NCI-H2107 treated with DMSO at 0.1 percent for 48 hours (cell line): Measurements from ENCODE around the gene RREB1.

ENCODE experiments used
- DNase-seq: peaks from one replicate; lab custom pipeline; 2025; ENCODE audit not compliant: unreplicated experiment; lab: John Stamatoyannopoulos, UW

RREB1 gene, protein sequence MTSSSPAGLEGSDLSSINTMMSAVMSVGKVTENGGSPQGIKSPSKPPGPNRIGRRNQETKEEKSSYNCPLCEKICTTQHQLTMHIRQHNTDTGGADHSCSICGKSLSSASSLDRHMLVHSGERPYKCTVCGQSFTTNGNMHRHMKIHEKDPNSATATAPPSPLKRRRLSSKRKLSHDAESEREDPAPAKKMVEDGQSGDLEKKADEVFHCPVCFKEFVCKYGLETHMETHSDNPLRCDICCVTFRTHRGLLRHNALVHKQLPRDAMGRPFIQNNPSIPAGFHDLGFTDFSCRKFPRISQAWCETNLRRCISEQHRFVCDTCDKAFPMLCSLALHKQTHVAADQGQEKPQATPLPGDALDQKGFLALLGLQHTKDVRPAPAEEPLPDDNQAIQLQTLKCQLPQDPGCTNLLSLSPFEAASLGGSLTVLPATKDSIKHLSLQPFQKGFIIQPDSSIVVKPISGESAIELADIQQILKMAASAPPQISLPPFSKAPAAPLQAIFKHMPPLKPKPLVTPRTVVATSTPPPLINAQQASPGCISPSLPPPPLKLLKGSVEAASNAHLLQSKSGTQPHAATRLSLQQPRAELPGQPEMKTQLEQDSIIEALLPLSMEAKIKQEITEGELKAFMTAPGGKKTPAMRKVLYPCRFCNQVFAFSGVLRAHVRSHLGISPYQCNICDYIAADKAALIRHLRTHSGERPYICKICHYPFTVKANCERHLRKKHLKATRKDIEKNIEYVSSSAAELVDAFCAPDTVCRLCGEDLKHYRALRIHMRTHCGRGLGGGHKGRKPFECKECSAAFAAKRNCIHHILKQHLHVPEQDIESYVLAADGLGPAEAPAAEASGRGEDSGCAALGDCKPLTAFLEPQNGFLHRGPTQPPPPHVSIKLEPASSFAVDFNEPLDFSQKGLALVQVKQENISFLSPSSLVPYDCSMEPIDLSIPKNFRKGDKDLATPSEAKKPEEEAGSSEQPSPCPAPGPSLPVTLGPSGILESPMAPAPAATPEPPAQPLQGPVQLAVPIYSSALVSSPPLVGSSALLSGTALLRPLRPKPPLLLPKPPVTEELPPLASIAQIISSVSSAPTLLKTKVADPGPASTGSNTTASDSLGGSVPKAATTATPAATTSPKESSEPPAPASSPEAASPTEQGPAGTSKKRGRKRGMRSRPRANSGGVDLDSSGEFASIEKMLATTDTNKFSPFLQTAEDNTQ (N-terminal part only)

DNA sequence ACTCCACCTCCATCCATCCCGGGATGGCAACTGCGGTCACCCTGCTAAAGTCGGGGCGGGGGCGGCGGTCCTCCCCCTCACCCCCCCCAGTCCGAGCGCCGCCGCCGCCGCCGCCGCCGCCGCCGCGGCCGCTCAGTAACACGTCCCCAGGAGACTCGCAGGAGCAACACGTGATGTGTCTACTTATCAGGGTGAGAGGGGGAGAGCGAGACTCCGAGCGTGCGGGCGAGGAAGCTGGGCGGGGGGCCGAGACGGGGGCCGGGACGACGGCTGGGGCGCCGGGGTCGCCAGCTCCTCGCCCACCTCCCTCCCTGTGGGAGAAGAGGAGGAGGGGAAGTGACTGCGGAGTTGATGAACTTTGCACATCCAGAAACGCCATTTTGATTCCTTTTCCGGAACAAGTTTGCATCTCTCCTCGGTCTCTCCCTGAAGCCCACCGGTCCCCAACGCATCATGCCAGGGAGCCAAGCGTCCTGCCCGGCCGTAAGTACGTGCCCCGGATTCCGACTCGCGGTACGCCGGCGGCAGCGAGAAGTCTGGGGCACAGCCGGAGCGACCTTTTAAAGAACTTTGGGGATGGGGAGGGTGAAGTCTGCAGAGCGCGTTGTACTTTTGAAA lies at the start of gene RREB1:
RREB1 (plus strand) TSS at position 384 of the 618 bp plus-strand sequence. CDS start 73,951 bp downstream, outside the sequence.
- DNase-seq: no peak

DNA sequence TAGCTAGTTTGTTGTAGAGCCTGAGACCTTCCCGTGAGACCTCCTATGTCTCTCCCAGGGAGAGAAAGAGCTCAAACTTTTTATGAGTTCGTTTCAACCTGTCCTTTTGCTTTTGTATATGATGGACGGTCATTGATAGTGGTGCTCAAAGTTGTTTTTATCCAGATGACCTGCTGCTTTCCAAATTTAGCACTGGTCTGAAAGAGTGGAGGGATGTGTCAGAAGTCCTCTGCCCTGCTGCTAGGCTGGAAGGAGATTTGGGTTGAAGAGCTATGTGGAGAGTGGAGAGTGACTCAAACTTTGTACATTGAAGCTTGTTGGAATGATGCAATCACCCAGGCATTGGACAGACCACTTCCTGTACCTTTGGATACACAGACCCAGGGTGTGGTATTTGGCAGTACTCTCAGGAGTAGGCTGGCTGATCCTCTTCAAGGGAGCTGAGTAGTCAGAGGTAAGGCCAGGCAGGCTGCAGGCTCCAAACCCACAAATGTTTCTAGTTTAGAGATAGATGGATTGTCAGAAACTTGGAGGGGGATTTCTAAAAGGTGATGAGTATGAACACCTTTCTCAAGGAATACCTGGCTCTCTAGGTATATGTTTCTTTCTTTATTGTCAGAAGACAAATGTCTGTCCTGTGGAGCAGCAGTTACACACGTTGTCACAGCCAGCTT lies 49.4 kb upstream of the RREB1 start:
- no peak for DNase-seq

DNA sequence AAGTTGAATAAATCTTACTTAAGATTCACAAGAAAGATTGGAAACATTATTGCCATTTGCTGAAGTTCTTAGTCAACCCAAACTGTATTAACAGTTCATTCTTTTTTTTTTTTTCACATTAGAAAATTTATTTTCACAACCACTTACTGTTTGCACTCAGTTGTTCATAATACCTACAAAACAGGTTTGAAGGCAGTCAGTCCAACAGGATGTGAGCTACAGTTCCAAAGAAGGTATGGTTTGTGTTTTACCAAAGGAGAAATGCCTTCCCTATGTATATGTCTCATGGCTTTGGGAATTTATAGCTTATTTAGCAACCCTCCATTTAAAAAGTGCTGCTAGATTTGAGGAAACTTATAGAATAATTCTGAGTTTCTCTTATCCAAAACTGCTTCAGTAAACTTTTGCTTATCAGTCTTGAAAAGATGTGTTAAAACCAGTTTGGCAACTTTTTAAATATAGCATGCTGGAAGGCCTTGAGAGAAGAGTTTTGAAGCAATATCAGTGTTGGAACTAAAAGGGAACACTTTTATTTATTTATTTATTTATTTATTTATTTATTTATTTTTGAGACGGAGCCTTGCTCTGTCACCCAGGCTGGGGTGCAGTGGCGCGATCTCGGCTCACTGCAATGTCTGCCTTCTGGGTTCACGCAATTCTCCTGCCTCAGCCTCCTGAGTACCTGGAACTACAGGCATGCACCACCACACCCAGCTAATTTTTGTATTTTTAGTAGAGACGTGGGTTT lies 46.8 kb upstream of the RREB1 start:
- DNase-seq: no peak

DNA sequence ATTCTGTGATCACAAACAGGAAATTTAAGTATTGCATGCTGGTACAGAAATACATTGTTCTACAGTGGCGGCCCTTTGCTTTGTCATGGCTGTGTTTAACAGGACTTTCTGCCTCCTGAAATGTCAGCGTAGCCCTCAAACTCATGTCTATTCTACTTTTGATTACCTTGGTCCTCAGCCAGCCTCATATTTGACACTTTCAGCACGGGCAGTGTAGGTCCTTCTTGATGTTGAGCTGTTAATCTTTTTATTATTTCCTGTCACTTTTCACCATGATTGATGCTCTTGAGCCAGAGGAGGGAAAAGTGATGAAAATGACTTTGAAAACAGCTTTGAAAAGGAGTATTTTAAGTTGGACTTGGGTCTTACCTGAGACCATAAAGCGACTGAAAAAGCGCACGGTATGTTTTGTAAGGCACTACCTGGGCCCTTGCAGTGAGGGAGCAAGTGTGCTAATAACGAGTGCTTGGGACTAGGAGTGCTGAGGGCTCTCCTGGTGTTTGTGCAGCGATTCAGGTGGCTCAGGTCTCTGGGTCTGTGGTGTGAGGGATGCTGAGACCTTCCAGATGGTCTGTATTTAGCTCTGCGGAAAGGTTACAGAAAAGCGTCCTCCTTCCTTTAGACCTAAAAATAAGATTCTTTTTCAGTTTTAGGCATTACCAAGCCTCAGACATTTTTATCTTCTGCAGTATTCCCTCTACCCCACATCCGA lies 45.2 kb upstream of the RREB1 start:
- DNase-seq: no peak

DNA sequence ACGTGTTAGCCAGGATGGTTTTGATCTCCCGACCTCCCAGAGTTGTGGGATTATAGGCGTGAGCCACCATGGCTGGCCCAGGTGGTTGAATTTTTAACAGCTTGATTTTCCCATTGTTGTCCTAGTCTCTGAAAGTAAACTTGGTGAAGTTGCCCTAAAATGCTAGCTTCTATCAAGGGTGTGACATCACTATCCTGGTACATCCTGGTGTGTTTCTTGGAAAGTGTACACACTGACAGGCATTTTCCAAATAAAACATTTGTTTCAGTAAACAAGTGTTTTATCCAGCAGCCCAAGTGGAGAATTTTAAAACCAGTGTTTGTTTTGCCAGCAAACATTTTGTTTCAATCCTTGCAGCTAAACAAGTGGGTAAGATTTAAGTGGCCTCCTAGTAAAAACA lies 40.5 kb upstream of the RREB1 start:
- DNase-seq: no peak

GRCh38 chr6:7071405-7071804 lies 36.4 kb upstream of the RREB1 start:
- DNase-seq: no peak

- no peak for DNase-seq
Observed at GRCh38 chr6:7073082-7073820, 34.5 kb upstream of the RREB1 start.

DNA sequence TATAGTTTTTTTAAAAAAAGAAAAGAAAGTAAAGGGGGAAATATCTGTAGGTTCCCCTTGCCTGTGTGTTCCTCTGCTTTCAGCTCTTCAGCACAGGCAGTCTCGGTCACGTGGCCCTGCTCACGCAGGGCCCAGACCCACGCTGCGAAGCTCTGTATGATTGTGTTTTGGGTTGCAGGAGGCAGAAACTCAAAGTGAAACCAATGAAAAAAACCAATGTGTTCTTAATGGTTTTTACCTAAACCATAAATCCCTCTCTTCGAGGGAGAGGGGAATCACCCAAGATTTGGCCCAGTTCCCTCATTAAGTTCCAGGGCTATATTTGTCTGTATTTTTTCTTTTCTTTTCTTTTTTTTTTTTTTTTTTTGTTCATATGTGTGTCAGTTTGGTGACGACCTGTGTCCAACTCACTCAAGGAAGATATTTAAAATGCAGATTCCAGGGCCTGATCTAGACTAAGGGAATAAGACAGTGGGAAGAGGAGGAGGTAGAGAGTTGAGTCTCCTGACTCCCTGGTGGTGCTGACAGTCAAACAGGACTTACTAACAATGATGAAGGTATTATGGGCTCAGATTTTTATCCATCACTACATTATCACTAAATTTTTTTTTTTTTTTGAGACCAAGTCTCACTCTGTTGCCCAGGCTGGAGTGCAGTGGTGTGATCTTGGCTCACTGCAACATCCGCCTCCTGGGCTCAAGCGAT lies 33.8 kb upstream of the RREB1 start:
- DNase-seq: no peak

GRCh38 chr6:7074870-7075269 lies 32.9 kb upstream of the RREB1 start:
- no peak for DNase-seq

DNA sequence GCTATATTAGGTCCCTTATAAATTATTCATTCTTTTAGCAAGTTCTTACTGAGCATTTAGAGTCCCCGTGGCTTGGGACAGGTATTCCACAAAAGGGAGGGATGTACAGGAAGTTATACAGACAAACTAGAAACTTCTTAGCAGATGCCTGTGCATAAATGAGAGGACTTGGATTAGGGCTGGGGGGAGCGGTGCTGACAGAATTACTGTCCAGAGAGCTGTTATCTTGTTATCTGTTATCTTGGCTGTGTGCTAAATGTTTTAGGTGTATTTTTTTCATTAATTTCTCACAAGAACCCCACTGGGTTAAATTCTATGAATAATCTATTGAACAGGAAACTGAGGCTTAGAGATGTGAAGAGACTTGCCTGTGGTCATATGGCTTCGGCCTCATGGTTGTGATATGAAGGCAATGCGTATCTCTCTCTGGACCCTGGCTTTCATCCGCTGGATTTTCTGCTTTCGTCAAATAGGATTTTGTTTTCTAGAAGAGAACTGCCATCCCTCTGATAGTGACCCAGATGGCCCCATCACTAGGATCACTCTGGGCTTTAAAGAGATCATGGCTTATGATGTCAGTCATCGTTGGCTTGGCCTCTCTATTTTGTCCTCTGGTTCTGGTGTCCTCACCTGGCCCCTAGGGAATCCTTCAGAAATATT lies 32.3 kb upstream of the RREB1 start:
- DNase-seq: no peak

- no peak for DNase-seq
Observed at GRCh38 chr6:7077856-7078255, 29.9 kb upstream of the RREB1 start.

DNA sequence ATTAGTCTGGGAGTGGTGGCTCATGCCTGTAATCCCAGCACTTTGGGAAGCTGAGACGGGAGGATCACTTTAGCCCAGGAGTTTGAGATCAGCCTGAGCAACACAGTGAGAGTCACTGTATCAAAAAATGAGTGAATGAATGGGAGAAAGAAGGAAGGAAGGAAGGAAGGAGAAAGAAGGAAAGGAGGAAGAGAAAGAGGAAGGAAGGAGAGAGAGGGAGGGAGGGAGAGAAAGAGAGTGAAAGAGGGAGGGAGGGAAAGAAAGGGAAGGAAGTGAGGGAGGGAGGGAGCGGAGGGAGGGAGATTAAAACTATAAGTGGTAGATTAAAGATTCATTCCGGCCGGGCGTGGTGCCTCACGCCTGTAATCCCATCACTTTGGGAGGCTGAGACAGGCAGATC lies 28.9 kb upstream of the RREB1 start:
- no peak for DNase-seq

GRCh38 chr6:7080311-7080710 lies 27.4 kb upstream of the RREB1 start:
- DNase-seq: no peak

DNA sequence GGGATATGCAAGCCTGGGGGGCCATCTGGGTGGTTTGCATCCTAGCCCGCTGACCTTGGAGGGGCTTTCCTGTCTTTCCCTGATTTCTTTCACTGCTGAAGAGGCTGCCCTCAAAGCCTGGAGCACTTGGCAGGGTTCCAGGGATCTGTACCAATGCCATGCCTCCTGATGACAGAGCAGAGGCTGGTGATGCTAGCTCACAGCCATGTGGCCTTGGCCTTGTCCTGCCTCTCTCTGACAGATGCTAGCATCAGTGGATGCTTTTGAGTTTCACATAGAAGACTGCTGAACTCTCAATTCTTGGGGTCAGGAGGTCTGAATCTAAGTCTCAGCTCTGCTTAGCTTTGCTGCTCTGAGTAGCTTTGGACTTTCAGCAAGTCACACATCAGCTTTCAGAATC lies 21.9 kb upstream of the RREB1 start:
- no peak for DNase-seq

DNA sequence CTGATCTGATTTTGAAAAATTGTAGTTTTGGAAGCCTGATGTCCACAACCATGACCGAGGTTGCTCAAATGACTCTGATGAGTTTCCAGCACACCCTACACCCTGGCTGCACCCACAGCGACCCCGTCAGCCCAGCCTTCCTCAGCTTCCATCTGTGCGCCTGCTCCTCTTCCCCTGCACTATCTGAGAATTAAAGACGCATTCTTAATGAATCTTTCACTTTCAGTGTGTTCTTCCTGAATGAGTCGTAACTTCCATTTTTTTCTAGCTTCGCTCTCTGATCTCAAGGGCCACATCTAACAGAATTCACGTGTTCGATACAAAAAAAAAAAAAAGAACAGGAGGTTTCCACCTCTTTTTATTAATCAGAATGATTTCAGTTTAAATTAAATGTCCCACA lies 21.3 kb upstream of the RREB1 start:
- no peak for DNase-seq

DNA sequence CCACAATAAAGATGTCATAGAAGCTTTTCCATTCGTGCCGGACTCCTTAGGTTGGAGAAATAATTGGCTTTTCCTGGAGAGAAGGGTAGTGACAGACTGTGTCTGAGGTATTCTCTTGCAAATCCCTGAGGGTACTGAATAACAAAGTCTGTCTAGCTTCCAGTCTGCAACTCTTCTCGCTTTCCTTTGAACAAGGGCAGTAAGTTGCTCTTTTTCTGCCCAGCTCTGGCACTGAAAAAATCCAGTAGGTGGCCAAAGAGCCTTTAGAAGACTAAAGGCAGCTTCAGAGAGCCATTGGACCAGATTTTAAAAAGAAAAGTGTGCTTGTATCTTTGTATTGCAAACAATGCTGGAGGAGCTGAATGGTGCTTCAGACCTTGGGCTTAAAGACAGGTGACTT lies 20.7 kb upstream of the RREB1 start:
- DNase-seq: no peak

- no peak for DNase-seq
Observed at GRCh38 chr6:7087491-7087979, 20.2 kb upstream of the RREB1 start.
